ENCODE data around the gene NR6A1.

- TF ChIP-seq CTCF (conservative IDR thresholded peaks at IDR 0.05; ENCODE audit: low read depth in 2 of 2): no peak
- TF ChIP-seq NANOG (IDR thresholded peaks at IDR 0.05; ENCODE audit: borderline replicate concordance): no peak
- TF ChIP-seq EZH2phosphoT487 (IDR thresholded peaks at IDR 0.05; ENCODE audit: unreplicated experiment): no peak
- no peak for TF ChIP-seq POLR2AphosphoS5 (IDR thresholded peaks at IDR 0.05; ENCODE audit: low read depth)
- TF ChIP-seq CREB1 (CRISPR knock-in tag; IDR thresholded peaks at IDR 0.05; ENCODE audit: low read depth): no peak
- no peak for TF ChIP-seq EZH2 (IDR thresholded peaks at IDR 0.05; ENCODE audit: low read depth, unreplicated experiment)
- TF ChIP-seq JUNB (IDR thresholded peaks at IDR 0.05; ENCODE audit: unreplicated experiment): no peak
- no peak for TF ChIP-seq REST (IDR thresholded peaks at IDR 0.05; ENCODE audit: unreplicated experiment)
- no peak for TF ChIP-seq ETS1 (IDR thresholded peaks at IDR 0.05)
- no peak for TF ChIP-seq ZNF331 (CRISPR knock-in tag; IDR thresholded peaks at IDR 0.05; ENCODE audit: low read depth)
Observed at GRCh38 chr9:124781967-124782660, 11.0 kb upstream of the NR6A1 start.
